Esophagus squamous epithelium (tissue), 5 donors: ENCODE measurements around the gene DUSP9. TPM values are rescaled to one million over a fixed set of nuclear protein-coding genes. Genes with fewer than 3 reads are reported as not detected.
"Not testable (repeated sequence)": the region's sequence is repeated elsewhere in the genome, so short reads cannot be mapped to it uniquely, and the experiment has no call there.

ENCODE experiments used
- DNase-seq: peaks from one replicate; lab custom pipeline; 2025; lab: John Stamatoyannopoulos, UW
- H3K27ac ChIP-seq, 4 donors: fragments of 200-600 bp; sonication (generic); one replicate each; pipeline ENCODE4 v1.5.1; 2016 to 2019; ENCODE audit warnings: mild to moderate bottlenecking in 1 of 4
- H3K27me3 ChIP-seq, 4 donors: fragments of 200-600 bp; sonication (generic); 1 replicate in 3 of 4; 2 replicates in 1 of 4; pipeline versions ENCODE4 v1.5.1 to v1.6.0; 2017 to 2021; ENCODE audit warnings: antibody characterized with exemption in 1 of 4
- H3K36me3 ChIP-seq, 3 donors: fragments of 200-600 bp; sonication (generic); one replicate each; pipeline ENCODE4 v1.5.1; 2016 to 2019
- H3K4me1 ChIP-seq, 3 donors: fragments of 200-600 bp; sonication (generic); one replicate each; pipeline ENCODE4 v1.5.1; 2017 to 2019
- H3K4me3 ChIP-seq, 4 donors: fragments of 200-600 bp; sonication (generic); 1 replicate in 3 of 4; 2 replicates in 1 of 4; pipeline ENCODE4 v1.5.1; 2016 to 2019; ENCODE audit warnings: mild to moderate bottlenecking in 2 of 4, moderate library complexity in 1 of 4
- H3K9me3 ChIP-seq, 3 donors: fragments of 200-600 bp; sonication (generic); one replicate each; pipeline ENCODE4 v1.5.1; 2016 to 2019
- CTCF ChIP-seq, 6 experiments: fragments of 450-650 bp in 4 of 6; fragments of 200-600 bp in 2 of 6; sonication (generic) in 2 of 6; IDR thresholded peaks; one replicate each; pipeline ENCODE4 v1.5.1; 2016 to 2019; ENCODE audit warnings: antibody characterized with exemption in 6 of 6, mild to moderate bottlenecking in 4 of 6, moderate library complexity in 4 of 6
- POLR2A ChIP-seq, 4 donors: fragments of 450-650 bp; IDR thresholded peaks; one replicate each; pipeline ENCODE4 v1.6.1; 2017; ENCODE audit warnings: antibody characterized with exemption in 4 of 4, mild to moderate bottlenecking in 4 of 4, moderate library complexity in 3 of 4
- WGBS, 2 donors: methylation state at CpG; one replicate each; pipeline ENCODE4 v1.1.5; 2018; 5-methylcytosine and 5-hydroxymethylcytosine counted together
- intact Hi-C: fragments of 100-400 bp; cut with DNase I; formaldehyde crosslinking; loops from one replicate; pipeline ENCODE4 v1.15.0; 2022
- total RNA-seq, 4 donors: library from RNA; depleted of rRNA; stranded (reverse); fragments of >200 nt; gene quantifications; one replicate each; pipeline ENCODE4 v1.1.0, GENCODE V29; 2016
- donor health status: DM: yes; HTN: yes; CAD: no.

Gene DUSP9
- total RNA-seq, 4 donors from 2014 or later = 0.38 to 4.0 (median 1.3) TPM

GRCh38 chrX:153688911-153689590 lies 42.0 kb downstream of the DUSP9 start:
- H3K27me3 ChIP-seq = no peaks in the 10 kb centered on the region
- no peak for DNase-seq
- peak overlapping the region; percentile 37 to 66 (median 50) for H3K4me3 ChIP-seq
- intact Hi-C loops = no loop called here
- H3K36me3 ChIP-seq = no peaks in the 10 kb centered on the region
- 90% methylated on average over 2 of the region's 53 CpGs; no CpG with 5 or more reads in 1 of the 2 donors for WGBS, 2 donors
- no peaks in the 10 kb centered on the region for H3K9me3 ChIP-seq
- TF ChIP-seq CTCF (IDR thresholded peaks at IDR 0.05) (no peak), POLR2A (IDR thresholded peaks at IDR 0.05) (no peak)
- H3K4me1 ChIP-seq = peaks cover 5 to 62% (median 8%) of the 10 kb centered on the region in 3 donors
- H3K27ac ChIP-seq = peak overlapping the region; percentile 53 to 82 (median 77)

- no peaks in the 10 kb centered on the region for H3K27me3 ChIP-seq
- no peaks in the 10 kb centered on the region for H3K36me3 ChIP-seq
- H3K9me3 ChIP-seq = no peaks in the 10 kb centered on the region
- peaks cover 5 to 70% (median 11%) of the 10 kb centered on the region in 3 donors for H3K4me1 ChIP-seq
- no peak for DNase-seq
- WGBS, 2 donors = 69% methylated on average over 12 of the region's 19 CpGs; no CpG with 5 or more reads in 1 of the 2 donors
- intact Hi-C loops = no loop called here
- peak overlapping the region; percentile 14 to 79 (median 64) for H3K27ac ChIP-seq
- TF ChIP-seq CTCF (IDR thresholded peaks at IDR 0.05) (no peak), POLR2A (IDR thresholded peaks at IDR 0.05) (no peak)
- peak overlapping the region; percentile 37 to 66 (median 50) for H3K4me3 ChIP-seq
Observed at GRCh38 chrX:153689654-153690465, 42.9 kb downstream of the DUSP9 start.

- H3K27ac ChIP-seq = peak overlapping the region in 2 of 4 donors; percentile 53 to 79
- peak overlapping the region in 3 of 4 donors; percentile 42 to 66 (median 57) for H3K4me3 ChIP-seq
- no peak for TF ChIP-seq POLR2A (IDR thresholded peaks at IDR 0.05)
- TF ChIP-seq CTCF (IDR thresholded peaks at IDR 0.05) = no peak
- no peaks in the 10 kb centered on the region for H3K9me3 ChIP-seq
- WGBS, 2 donors = 100% methylated on average over 1 of the region's 14 CpGs; no CpG with 5 or more reads in 1 of the 2 donors
- no peaks in the 10 kb centered on the region for H3K27me3 ChIP-seq
- no peaks in the 10 kb centered on the region for H3K36me3 ChIP-seq
- H3K4me1 ChIP-seq = peaks cover 5 to 76% (median 11%) of the 10 kb centered on the region in 3 donors
- intact Hi-C loops = no loop called here
- DNase-seq = no peak
Observed at GRCh38 chrX:153690466-153690865, 43.5 kb downstream of the DUSP9 start.

- H3K27me3 ChIP-seq, H3K36me3 ChIP-seq, H3K4me3 ChIP-seq, H3K27ac ChIP-seq, DNase-seq, H3K9me3 ChIP-seq, intact Hi-C loops: not testable (repeated sequence)
- peaks cover 5 to 76% (median 11%) of the 10 kb centered on the region in 3 donors for H3K4me1 ChIP-seq
- whole genome bisulfite sequencing, 2 donors = 69 to 70% methylated on average over 4 to 8 of the region's 21 CpGs
Observed at GRCh38 chrX:153691032-153691827, 44.2 kb downstream of the DUSP9 start.

GRCh38 chrX:153692003-153692402 lies 45.0 kb downstream of the DUSP9 start:
- Histone ChIP-seq H3K27ac (no peak overlapping the region), H3K4me3 (no peak overlapping the region), H3K27me3 (no peaks in the 10 kb centered on the region), H3K9me3 (no peaks in the 10 kb centered on the region), H3K36me3 (peaks cover 0 to 9% (median 0%) of the 10 kb centered on the region in 3 donors), H3K4me1 (peaks cover 5 to 68% (median 8%) of the 10 kb centered on the region in 3 donors)
- no CpG with 5 or more reads among the region's 4 CpGs for WGBS, 2 donors
- intact Hi-C loops = no loop called here
- TF ChIP-seq POLR2A (IDR thresholded peaks at IDR 0.05) = no peak
- no peak for TF ChIP-seq CTCF (IDR thresholded peaks at IDR 0.05)
- no peak for DNase-seq
